Spleen (tissue), 7 donors: ENCODE measurements around the gene DST.

Experiments
- POLR2A ChIP-seq, 3 donors: fragments of 450-650 bp; IDR thresholded peaks; one replicate each; pipeline ENCODE4 v1.5.1; 2017; ENCODE audit warnings: antibody characterized with exemption in 3 of 3, mild to moderate bottlenecking in 1 of 3
- POLR2AphosphoS5 ChIP-seq, 3 donors: sonication (generic); formaldehyde crosslinking; IDR thresholded peaks; one replicate each; pipeline ENCODE4 v1.5.1; 2017; ENCODE audit warnings: antibody characterized with exemption in 3 of 3
- TF ChIP-seq, protein P1 (sequence below), 11 experiments: fragments of 200-600 bp in 7 of 11; fragments of 450-650 bp in 4 of 11; sonication (generic) in 4 of 11; IDR thresholded peaks in 8 of 11; conservative IDR thresholded peaks in 3 of 11; 1 replicate in 7 of 11; 2 replicates in 4 of 11; pipeline versions ENCODE4 v1.4.0 to v1.8.0; 2016 to 2021; ENCODE audit warnings: antibody characterized with exemption in 11 of 11, inconsistent platforms in 4 of 11, mild to moderate bottlenecking in 1 of 11
- donor health status: DM: no; HTN: no; CAD: no; lungs with moderate emphysema.
- donor health status: DM: no; HTN: no; CAD: no.
- donor health status: DM: no; HTN: no; CAD: no.

DNA sequence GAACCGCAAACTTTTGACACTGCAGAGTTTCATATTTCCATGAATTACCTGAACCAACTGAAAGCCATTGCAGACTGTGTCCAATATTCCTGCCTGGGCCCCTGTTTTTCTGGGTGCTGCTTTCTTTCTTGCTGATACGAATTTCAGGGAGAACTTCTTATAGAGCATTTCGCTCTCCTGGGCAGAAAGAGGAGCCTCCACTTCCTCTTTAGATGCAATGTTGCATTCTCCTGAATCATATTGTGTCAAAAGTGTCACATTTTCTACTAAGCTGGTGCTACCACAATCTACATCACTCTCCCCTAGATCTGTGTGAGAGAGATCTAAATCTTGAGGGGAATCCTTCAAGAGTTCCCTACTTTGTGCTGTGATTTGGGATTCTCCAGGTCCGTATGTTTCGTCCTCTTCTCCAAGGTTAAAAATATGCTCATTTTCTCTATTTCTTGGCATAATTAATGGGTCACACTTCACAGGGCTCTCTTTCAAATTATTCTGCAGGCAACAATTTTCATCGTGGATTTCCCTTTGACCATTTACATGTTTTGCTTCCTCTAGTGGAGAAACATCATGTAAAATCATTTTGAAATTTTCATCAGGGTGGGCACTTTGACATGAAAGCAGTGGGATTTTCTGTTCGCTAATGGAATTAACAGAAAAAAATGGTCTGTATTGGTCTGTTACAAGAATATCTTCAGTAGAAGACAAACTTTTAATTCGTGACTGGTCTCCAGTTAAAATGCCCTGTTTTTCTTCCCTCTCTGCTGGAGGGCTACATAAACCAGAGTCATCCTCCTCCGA, 102.3 kb downstream of the DST start:
- TF ChIP-seq, protein P1, sequence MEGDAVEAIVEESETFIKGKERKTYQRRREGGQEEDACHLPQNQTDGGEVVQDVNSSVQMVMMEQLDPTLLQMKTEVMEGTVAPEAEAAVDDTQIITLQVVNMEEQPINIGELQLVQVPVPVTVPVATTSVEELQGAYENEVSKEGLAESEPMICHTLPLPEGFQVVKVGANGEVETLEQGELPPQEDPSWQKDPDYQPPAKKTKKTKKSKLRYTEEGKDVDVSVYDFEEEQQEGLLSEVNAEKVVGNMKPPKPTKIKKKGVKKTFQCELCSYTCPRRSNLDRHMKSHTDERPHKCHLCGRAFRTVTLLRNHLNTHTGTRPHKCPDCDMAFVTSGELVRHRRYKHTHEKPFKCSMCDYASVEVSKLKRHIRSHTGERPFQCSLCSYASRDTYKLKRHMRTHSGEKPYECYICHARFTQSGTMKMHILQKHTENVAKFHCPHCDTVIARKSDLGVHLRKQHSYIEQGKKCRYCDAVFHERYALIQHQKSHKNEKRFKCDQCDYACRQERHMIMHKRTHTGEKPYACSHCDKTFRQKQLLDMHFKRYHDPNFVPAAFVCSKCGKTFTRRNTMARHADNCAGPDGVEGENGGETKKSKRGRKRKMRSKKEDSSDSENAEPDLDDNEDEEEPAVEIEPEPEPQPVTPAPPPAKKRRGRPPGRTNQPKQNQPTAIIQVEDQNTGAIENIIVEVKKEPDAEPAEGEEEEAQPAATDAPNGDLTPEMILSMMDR (IDR thresholded peaks at IDR 0.05 in 8 of 11, conservative IDR thresholded peaks at IDR 0.05 in 3 of 11): no peak
- TF ChIP-seq POLR2AphosphoS5 (IDR thresholded peaks at IDR 0.05): no peak
- no peak for TF ChIP-seq POLR2A (IDR thresholded peaks at IDR 0.05)
